Suprapubic skin (tissue), 4 donors: ENCODE results near the gene SLCO2A1.

ENCODE experiments used
- CTCF ChIP-seq, 2 donors: fragments of 200-600 bp in 1 of 2; fragments of 450-650 bp in 1 of 2; sonication (generic) in 1 of 2; IDR thresholded peaks; one replicate each; pipeline ENCODE4 v1.5.1; 2016 to 2019; ENCODE audit warnings: antibody characterized with exemption in 2 of 2, mild to moderate bottlenecking in 1 of 2, moderate library complexity in 1 of 2
- EP300 ChIP-seq: sonication (generic); formaldehyde crosslinking; IDR thresholded peaks from one replicate; pipeline ENCODE4 v1.6.1; 2017; ENCODE audit warnings: antibody characterized with exemption
- POLR2A ChIP-seq, 2 donors: fragments of 450-650 bp; IDR thresholded peaks; one replicate each; pipeline ENCODE4 v1.6.1; 2017; ENCODE audit warnings: antibody characterized with exemption in 2 of 2, mild to moderate bottlenecking in 2 of 2, moderate library complexity in 2 of 2
- POLR2AphosphoS5 ChIP-seq, 3 donors: sonication (generic); formaldehyde crosslinking; IDR thresholded peaks; one replicate each; pipeline ENCODE4 v1.6.1; 2017; ENCODE audit warnings: antibody characterized with exemption in 3 of 3

- TF ChIP-seq CTCF (IDR thresholded peaks at IDR 0.05) = no peak
- no peak for TF ChIP-seq POLR2A (IDR thresholded peaks at IDR 0.05)
- TF ChIP-seq POLR2AphosphoS5 (IDR thresholded peaks at IDR 0.05) = no peak
- TF ChIP-seq EP300 = no peak
Observed at GRCh38 chr3:134038716-134039115, 9.0 kb upstream of the SLCO2A1 start.
